ENCODE data around the gene GAST.
"Not testable (repeated sequence)": the region's sequence is repeated elsewhere in the genome, so short reads cannot be mapped to it uniquely, and the experiment has no call there.

Gene GAST

GRCh38 chr17:41684035-41684434, 28.1 kb upstream of the GAST start:
- no peak for DNase-seq

- not testable (repeated sequence) for DNase-seq
Measured at GRCh38 chr17:41685753-41686152, 26.4 kb upstream of the GAST start.

GRCh38 chr17:41686281-41686680, 25.9 kb upstream of the GAST start:
- no peak for DNase-seq

- peak; percentile 81 for DNase-seq
Measured at GRCh38 chr17:41687828-41688640, 24.1 kb upstream of the GAST start.

- peak; percentile 100 for DNase-seq
Measured at GRCh38 chr17:41688641-41689496, 23.3 kb upstream of the GAST start, which contains the start of gene EIF1. Gene EIF1, plus strand, starts transcription at chr17:41688885. Its CDS starts 154 bp downstream, at chr17:41689039.

DNA sequence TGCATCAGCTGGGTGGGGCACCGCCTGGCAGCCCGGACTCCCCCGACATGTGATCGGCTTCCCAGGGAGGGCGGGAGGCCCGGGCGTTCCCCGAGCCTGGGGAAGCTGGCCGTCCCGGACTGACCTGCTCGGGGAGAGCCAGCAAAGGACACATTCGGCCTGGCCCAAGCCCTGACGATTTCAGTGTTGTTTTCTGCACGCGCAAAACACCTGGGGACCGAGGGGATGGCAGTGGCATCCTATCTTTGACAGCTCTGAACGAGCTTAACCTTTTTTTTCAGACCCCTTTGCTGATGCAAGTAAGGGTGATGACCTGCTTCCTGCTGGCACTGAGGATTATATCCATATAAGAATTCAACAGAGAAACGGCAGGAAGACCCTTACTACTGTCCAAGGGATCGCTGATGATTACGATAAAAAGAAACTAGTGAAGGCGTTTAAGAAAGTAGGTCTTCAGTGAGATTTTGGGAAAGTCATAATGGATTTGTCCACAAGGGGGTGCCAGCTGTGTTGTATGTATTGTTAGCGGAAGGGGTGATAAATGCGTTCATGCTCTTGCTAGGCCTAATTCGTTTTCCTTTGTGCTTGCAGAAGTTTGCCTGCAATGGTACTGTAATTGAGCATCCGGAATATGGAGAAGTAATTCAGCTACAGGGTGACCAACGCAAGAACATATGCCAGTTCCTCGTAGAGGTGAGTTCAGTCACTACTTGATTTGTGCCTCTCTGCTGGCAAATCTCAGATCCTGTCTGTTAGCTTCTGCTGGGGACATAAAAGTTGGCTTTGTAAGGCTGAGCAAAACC, 22.4 kb upstream of the GAST start:
- peak; percentile 80 for DNase-seq

DNA sequence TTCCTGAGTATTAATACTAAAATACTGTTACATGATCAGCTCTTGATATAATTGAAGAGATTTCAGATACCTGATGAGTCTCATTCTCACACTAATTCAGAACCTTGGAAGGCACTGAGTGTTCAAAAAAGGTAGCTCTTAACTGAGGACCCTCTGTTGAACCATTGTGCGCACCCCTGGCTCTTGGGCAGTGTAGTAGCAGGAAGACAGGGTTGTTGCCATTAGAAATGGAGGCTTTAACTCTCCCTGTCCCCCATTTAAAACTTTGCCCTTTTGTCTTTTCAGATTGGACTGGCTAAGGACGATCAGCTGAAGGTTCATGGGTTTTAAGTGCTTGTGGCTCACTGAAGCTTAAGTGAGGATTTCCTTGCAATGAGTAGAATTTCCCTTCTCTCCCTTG, 21.6 kb upstream of the GAST start:
- DNase-seq, result peak; percentile 24

DNA sequence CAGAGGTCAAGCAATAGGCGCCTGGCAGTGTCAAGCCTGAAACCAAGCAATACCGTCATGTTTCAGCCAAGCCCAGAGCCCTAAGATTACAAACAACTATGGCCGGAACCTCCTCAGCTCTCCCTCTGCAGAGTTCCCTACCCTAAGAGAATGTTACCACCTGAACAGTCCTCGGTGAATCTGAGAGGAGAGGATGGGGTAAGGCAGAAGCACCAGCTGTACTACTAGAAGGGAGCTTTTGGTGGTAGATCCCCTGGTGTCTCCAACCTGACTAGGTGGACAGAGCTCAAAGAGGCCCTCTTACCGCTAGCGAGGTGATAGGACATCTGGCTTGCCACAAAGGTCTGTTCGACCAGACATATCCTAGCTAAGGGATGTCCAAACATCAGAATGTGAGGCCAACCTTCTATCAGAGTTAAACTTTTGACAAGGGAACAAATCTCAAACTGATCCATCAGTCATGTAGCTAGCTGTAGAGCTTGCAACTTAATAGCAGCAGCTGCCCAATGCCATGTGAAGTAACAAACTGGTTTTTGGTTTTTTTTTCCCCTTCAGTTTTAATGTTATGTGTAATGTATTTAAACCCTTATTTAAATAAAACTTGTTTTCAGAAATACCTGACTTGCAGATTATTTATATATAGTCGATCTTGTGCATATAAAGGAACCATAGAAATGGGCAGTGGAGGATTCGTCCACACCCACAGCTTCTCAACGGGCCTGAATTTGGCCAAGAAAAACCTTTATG, 20.9 kb upstream of the GAST start:
- DNase-seq, result peak; percentile 51

GRCh38 chr17:41692722-41693521, 19.2 kb upstream of the GAST start:
- peak; percentile 51 for DNase-seq

GRCh38 chr17:41695134-41695661, 16.9 kb upstream of the GAST start:
- no peak for DNase-seq

DNA sequence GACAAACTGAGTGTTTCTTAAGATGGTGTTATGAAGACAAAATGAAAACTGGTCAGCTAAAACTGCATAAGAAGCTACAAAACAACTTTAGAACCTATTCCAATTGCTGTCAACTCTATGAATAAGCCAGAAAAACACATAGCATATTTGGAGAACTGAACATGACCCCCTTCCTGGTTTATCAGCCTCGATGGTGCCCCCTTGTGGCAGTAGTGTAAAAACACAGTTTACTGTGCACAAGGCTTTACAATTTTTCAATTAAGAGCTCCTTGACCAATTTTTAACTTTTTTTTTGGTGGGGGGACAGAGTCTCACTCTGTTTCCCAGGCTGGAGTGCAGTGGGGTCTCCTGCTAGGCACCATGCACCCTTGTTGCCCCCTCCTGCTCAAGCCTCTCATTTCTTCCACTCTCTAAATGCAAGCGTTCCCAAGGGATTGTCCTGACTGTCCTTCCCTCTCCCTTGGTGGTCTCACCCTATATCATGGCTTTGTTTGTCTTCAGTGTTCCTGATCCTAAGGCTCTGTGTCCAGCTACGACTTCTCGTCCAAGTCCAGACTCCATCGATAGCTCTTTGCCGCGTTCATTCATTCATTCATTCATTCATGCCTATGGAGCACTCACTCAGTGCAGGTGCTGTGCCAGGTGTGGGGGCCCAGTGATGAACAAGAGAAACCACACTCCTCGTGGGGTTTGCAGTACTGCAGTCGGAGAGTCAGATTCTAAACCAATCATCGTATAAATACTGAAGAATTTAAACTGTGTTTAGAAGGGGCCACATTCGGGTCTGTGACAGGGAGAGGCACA, 16.0 kb upstream of the GAST start:
- DNase-seq, result peak; percentile 84

DNA sequence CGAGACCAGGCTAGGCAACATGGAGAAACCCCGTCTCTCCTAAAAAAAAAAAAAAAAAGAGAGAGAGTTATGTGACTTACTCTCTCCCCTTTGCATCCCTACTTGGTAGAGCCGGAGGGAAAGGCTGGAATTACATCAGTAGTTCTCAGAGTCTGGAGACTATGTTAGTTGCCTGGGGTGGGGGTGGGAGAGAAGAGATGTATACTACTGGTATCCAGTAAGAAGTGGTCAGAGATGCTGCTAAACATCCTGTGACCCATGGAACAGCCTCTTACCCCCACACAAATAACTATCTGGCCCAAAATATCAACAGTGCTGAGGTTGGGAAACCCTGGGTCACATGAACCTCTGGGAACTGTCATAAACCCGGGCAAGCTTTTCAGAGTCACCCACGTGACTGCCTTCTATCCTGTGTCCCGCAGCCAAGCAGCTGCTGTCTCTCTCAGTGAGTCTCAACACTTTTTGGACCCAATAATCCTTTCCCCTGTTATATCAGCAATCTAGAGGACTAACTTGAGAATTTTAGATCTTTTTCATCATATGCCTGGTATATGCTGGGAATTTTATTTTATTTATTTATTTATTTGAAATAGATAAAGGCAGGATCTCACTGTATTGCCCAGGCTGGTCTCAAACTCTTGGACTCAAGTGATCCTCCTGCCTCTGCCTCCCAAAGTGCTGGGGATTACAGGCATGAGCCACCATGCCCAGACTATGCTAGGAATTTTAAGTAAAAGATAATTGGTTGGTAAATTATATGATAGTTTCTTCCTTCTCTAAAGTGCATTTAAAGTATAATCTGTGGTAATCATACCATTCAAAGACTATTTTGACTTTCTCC, 14.8 kb upstream of the GAST start:
- no peak for DNase-seq

GRCh38 chr17:41700843-41701242, 11.3 kb upstream of the GAST start:
- not testable (repeated sequence) for DNase-seq

- no peak for DNase-seq
Measured at GRCh38 chr17:41702712-41703111, 9.4 kb upstream of the GAST start.

DNA sequence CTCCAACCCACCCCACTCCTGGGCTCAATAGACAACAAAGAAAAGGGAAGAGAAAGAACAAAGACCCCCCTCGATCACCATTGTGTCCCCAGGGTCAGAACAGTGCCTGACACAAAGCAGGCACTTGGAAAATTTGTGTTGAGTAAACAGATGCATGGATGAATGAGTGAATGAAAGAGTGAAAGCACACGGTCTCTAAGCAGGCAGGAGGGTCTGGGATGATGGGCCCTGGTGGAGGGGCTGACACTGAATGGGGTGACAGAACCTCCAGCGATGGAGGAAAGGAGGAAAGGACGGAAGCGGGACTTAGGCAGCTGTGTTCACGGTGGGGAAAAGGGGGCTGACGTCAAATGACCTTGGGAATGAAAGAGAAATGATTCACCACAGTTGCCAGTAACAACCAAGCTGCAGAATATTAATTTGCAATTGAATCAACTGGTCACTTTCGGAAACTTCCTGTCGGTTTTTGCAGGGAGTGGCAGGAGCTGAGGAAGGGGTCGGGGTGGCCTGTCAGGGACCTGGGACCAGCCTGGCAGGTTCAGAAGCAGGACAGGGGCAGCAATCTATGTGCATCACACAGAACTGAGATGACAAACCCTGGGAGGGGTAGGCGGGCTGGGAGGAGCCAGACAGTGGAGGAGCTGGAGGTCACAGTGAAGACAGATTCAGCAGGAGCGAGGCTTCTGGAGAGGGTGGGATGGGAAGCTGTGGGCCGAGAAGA, 6.7 kb upstream of the GAST start:
- no peak for DNase-seq

GRCh38 chr17:41707803-41708669, 4.1 kb upstream of the GAST start:
- DNase-seq, result no peak

DNA sequence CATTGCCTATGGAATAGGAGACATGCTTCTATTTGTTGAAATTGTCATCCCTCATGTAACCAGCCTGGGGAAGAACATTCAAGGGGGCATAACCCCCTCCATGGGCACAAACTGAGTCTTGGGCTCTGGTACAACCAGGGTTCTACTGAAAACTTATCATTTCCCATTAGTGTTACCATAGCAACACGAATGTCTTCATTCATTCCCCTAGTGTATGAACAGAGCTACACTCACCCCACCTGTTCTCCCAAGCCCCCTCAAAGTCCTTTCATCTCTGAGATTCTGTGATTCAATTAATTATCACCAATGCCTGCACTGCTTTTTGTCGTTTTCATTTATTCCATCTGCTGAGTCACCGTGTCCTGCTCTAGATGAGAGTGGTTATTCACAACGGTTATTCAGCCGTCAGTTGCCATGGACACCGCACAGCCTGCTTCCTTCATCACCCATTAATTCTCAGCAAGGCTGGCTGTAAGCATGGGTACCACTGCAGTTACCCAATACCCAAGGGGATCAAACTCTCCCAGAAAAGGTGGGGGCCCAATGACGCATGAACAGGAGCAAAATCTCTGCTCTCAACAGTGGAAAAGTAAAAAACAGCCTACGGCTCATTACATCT, 1.6 kb upstream of the GAST start:
- DNase-seq, result no peak
